Fibroblast of lung (primary cell): Measurements from ENCODE around the gene FXYD1. TPM values are rescaled to one million over a fixed set of nuclear protein-coding genes. Genes with fewer than 3 reads are reported as not detected.

ENCODE experiments used
- DNase-seq, 2 donors: peaks; one replicate each; pipeline versions ENCODE4 v3.0.0 to v3.0.0-alpha.2; 2010; ENCODE audit warnings: low read depth in 2 of 2
- H2AFZ ChIP-seq: 2 replicates; pipeline ENCODE4 v1.5.1; 2012; ENCODE audit warnings: low read length, control low read depth, inconsistent platforms
- H3K27ac ChIP-seq: 2 replicates; pipeline ENCODE4 v1.5.1; 2011; ENCODE audit warnings: low read length, control low read depth; ENCODE audit not compliant: insufficient read depth
- H3K27me3 ChIP-seq: 2 replicates; pipeline ENCODE4 v1.5.1; 2011; ENCODE audit warnings: mild to moderate bottlenecking, low read length; ENCODE audit not compliant: control insufficient read depth, insufficient read depth
- H3K36me3 ChIP-seq: 2 replicates; pipeline ENCODE4 v1.5.1; 2011; ENCODE audit warnings: low read length; ENCODE audit not compliant: control insufficient read depth, insufficient read depth
- H3K4me1 ChIP-seq: 2 replicates; pipeline ENCODE4 v1.5.1; 2011; ENCODE audit warnings: low read length; ENCODE audit not compliant: control insufficient read depth, insufficient read depth; ENCODE audit errors: extremely low read depth
- H3K4me2 ChIP-seq: 2 replicates; pipeline ENCODE4 v1.5.1; 2011; ENCODE audit warnings: low read length, control low read depth; ENCODE audit not compliant: insufficient read depth; ENCODE audit errors: extremely low read depth
- H3K4me3 ChIP-seq, 4 experiments: fragments of 200-600 bp in 1 of 4; sonication (generic) in 1 of 4; replicated peaks in 1 of 4; 2 replicates each; pipeline ENCODE4 v1.5.1; 2011 to 2016; ENCODE audit warnings: low read length in 4 of 4, low read depth in 3 of 4, mild to moderate bottlenecking in 3 of 4, control low read depth in 2 of 4, inconsistent platforms in 1 of 4, mixed read lengths in 1 of 4; ENCODE audit not compliant: insufficient read depth in 1 of 4; ENCODE audit errors: control extremely low read depth in 1 of 4
- H3K79me2 ChIP-seq: 2 replicates; pipeline ENCODE4 v1.5.1; 2012; ENCODE audit warnings: mild to moderate bottlenecking, low read length, inconsistent platforms; ENCODE audit not compliant: control insufficient read depth, insufficient read depth
- H3K9ac ChIP-seq: 2 replicates; pipeline ENCODE4 v1.5.1; 2011; ENCODE audit warnings: mild to moderate bottlenecking, low read length, control low read depth; ENCODE audit not compliant: insufficient read depth
- H3K9me3 ChIP-seq: 2 replicates; pipeline ENCODE4 v1.5.1; 2012; ENCODE audit warnings: low read depth, low read length; ENCODE audit not compliant: control insufficient read depth, insufficient read depth
- H4K20me1 ChIP-seq: 2 replicates; pipeline ENCODE4 v1.5.1; 2011; ENCODE audit warnings: low read length; ENCODE audit not compliant: control insufficient read depth, insufficient read depth; ENCODE audit errors: extremely low read depth
- EZH2 ChIP-seq: IDR thresholded peaks from 2 replicates; pipeline ENCODE4 v1.5.1; 2012; ENCODE audit warnings: low read length, control low read depth, mild to moderate bottlenecking; ENCODE audit errors: missing control alignments
- polyA plus RNA-seq, 2 donors: library from polyadenylated mRNA; depleted of rRNA in 1 of 2; stranded (reverse) in 1 of 2; unstranded in 1 of 2; fragments of >200 nt; gene quantifications; 2 replicates each; pipeline ENCODE4 v1.2.1, GENCODE V29; 2011 to 2012; ENCODE audit warnings: missing spikeins in 1 of 2
- total RNA-seq: library from RNA; depleted of rRNA; stranded (reverse); fragments of >200 nt; gene quantifications from 2 replicates; pipeline ENCODE4 v1.2.1, GENCODE V29; 2014
- TF ChIP-seq, protein P1 (sequence below), 2 donors: IDR thresholded peaks in 1 of 2; conservative IDR thresholded peaks in 1 of 2; 1 replicate in 1 of 2; 2 replicates in 1 of 2; pipeline ENCODE4 v1.5.1; 2011 to 2012; ENCODE audit warnings: low read length in 2 of 2, control low read depth in 1 of 2, inconsistent platforms in 1 of 2, low read depth in 1 of 2, mild to moderate bottlenecking in 1 of 2

Gene FXYD1
- total and polyA plus RNA-seq, 2 donors (not counting 1 experiment from before 2014, with no cell fraction given) = 4.5 to 7.5 TPM

DNA sequence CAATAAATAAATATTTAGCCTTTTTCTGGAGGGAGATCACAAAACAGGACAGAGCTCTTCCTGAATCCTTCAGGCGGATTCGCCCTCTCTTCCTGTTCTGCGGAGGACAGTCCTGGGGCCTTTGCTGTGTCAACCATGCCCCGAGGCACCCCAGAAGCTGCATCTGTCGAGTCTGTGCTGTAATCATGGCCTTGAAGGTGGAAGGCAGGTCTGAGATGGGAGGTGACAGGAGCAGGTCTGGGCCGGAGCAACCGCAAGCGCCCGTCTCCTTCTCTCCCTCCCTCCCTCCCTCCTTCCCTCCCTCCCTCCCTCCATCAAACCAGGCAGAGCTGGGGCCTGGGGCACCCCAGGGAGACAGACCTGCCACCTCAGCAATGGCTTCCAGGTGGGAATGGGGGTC lies 27.6 kb upstream of the FXYD1 start:
- no peak overlapping the region for H2AFZ ChIP-seq
- H3K4me2 ChIP-seq = no peak overlapping the region
- no peaks in the 10 kb centered on the region for H3K27me3 ChIP-seq
- no peak for DNase-seq
- H4K20me1 ChIP-seq = no peaks in the 10 kb centered on the region
- no peak overlapping the region for H3K27ac ChIP-seq
- no peak overlapping the region for H3K4me3 ChIP-seq
- H3K4me1 ChIP-seq = no peaks in the 10 kb centered on the region
- no peaks in the 10 kb centered on the region for H3K9me3 ChIP-seq
- no peaks in the 10 kb centered on the region for H3K79me2 ChIP-seq
- TF ChIP-seq, protein P1, sequence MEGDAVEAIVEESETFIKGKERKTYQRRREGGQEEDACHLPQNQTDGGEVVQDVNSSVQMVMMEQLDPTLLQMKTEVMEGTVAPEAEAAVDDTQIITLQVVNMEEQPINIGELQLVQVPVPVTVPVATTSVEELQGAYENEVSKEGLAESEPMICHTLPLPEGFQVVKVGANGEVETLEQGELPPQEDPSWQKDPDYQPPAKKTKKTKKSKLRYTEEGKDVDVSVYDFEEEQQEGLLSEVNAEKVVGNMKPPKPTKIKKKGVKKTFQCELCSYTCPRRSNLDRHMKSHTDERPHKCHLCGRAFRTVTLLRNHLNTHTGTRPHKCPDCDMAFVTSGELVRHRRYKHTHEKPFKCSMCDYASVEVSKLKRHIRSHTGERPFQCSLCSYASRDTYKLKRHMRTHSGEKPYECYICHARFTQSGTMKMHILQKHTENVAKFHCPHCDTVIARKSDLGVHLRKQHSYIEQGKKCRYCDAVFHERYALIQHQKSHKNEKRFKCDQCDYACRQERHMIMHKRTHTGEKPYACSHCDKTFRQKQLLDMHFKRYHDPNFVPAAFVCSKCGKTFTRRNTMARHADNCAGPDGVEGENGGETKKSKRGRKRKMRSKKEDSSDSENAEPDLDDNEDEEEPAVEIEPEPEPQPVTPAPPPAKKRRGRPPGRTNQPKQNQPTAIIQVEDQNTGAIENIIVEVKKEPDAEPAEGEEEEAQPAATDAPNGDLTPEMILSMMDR (conservative IDR thresholded peaks at IDR 0.05 in 1 of 2, IDR thresholded peaks at IDR 0.05 in 1 of 2; ENCODE audit: low read depth in 1 of 2, low read length in 2 of 2) = no peak
- no peak for TF ChIP-seq EZH2
- no peak overlapping the region for H3K9ac ChIP-seq
- H3K36me3 ChIP-seq = no peaks in the 10 kb centered on the region

DNA sequence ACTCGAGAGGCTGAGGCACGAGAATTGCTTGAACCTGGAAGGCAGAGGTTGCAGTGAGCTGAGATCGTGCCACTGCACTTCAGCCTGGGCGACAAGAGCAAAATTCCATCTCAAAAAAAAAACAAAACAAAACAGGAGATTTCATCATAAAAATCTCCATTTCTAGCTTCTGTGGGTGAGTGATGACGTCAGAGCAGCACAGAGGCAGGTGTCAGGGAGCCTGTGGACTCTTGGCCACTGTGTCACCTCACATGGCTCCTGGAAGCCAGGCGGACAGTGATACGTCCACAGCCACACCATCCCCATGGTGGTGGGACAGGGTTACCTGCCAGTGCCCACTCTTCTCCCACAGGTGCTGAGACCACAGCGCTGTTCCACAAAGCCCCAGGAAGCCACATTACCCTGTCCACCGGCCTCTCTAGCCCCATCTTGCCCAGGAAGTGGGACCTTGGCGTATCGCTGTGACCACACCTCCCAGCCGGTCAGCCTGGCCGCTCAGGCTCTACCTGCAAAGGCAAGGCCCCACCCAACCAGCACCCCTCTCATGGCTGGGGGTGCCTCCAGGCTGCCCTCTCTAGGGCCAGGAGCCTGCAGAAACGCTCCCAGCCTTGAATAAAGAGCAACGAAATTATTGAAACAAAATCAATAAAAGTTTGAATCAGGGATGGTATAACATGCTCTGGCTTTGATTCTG lies 25.5 kb upstream of the FXYD1 start:
- H4K20me1 ChIP-seq = no peaks in the 10 kb centered on the region
- DNase-seq = no peak
- no peaks in the 10 kb centered on the region for H3K4me1 ChIP-seq
- no peak overlapping the region for H3K27ac ChIP-seq
- no peaks in the 10 kb centered on the region for H3K36me3 ChIP-seq
- no peaks in the 10 kb centered on the region for H3K9me3 ChIP-seq
- H3K79me2 ChIP-seq = no peaks in the 10 kb centered on the region
- H3K27me3 ChIP-seq = no peaks in the 10 kb centered on the region
- no peak overlapping the region for H3K9ac ChIP-seq
- H2AFZ ChIP-seq = no peak overlapping the region
- no peak overlapping the region for H3K4me2 ChIP-seq
- H3K4me3 ChIP-seq = no peak overlapping the region
- TF ChIP-seq, protein P1 (conservative IDR thresholded peaks at IDR 0.05 in 1 of 2, IDR thresholded peaks at IDR 0.05 in 1 of 2; ENCODE audit: low read depth in 1 of 2, low read length in 2 of 2) = no peak
- TF ChIP-seq EZH2 = no peak

DNA sequence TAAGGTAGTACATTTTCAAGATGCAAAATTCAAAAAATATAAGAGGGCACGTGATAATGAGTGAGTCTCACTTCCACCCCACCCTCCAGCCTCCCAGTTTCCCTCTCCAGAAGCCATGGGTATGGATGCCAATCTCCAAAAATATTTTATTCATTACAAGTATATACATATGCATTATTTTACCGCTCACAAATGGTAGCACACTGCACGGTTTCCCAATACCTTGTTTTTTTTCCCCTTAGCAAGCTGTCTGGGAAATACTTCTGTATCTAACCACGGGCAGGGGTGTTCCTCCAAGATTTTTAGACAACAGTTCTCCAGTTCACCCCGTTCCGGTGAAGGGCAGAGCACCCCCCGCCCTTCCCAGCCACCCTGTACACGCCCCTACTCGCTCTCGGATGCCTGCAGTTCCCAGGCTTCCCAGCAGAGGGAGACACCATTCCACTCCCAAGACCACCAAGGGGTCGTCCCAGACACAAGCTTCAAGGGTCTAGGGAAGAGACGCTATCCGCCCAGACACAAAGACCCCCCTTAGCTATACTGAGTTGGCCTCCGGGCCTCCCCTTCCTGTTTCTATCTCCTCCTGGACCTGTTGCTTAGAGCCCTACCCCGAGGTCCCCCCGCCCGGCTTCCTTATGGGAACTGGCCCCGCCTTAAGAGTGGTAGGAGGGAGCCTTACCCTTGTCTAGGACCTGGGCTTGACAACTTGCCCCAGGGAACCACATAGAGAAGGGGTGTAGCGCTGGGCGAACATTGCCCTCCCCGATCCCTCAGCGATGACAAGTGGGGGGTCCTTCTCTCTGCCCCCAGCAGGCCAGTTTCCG lies 24.1 kb upstream of the FXYD1 start:
- no peak overlapping the region for H3K4me2 ChIP-seq
- H3K27ac ChIP-seq = no peak overlapping the region
- no peak for TF ChIP-seq EZH2
- TF ChIP-seq, protein P1 (conservative IDR thresholded peaks at IDR 0.05 in 1 of 2, IDR thresholded peaks at IDR 0.05 in 1 of 2; ENCODE audit: low read depth in 1 of 2, low read length in 2 of 2) = peak; percentile 99 to 100
- no peaks in the 10 kb centered on the region for H3K36me3 ChIP-seq
- peak overlapping the region in 1 of 4 experiments; percentile 44 for H3K4me3 ChIP-seq
- peak; percentile 29 to 48 for DNase-seq
- H3K27me3 ChIP-seq = no peaks in the 10 kb centered on the region
- no peak overlapping the region for H2AFZ ChIP-seq
- no peaks in the 10 kb centered on the region for H3K79me2 ChIP-seq
- no peak overlapping the region for H3K9ac ChIP-seq
- no peaks in the 10 kb centered on the region for H3K9me3 ChIP-seq
- no peaks in the 10 kb centered on the region for H4K20me1 ChIP-seq
- no peaks in the 10 kb centered on the region for H3K4me1 ChIP-seq
